Measurements from ENCODE around the gene RPS6KA5.
"Not testable (repeated sequence)": the region's sequence is repeated elsewhere in the genome, so short reads cannot be mapped to it uniquely, and the experiment has no call there.

The RPS6KA5 gene

DNA sequence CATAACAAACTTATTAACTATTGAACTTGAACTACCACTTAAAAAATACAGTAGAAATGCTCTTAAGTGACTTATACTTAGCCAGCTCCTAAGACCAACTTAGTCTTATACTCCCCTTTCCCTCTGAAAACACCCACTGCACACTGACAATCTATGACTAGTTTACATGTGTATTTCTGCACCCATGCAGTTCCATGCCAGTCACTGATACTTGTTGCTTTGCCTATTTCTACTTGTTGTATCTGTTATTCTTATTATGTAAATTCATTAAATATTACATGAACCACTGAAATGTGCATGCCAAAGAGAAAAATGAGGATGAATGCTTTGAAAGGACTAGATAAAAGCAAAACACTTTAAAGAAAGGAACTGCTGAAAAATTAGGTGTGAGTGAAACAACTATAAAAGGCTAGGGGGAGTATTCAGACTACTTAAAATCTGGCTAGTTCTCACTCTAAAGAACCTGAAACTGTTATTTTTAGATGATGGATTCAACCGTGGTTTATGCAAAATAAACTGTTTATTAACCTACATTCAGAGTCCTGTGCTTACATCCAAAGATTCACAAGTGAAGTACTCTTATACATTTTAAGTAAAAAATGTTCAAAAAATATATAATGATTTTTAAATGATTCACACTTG is 74.7 kb downstream of the RPS6KA5 start:
- no peak for DNase-seq (ENCODE audit: low read depth)

DNA sequence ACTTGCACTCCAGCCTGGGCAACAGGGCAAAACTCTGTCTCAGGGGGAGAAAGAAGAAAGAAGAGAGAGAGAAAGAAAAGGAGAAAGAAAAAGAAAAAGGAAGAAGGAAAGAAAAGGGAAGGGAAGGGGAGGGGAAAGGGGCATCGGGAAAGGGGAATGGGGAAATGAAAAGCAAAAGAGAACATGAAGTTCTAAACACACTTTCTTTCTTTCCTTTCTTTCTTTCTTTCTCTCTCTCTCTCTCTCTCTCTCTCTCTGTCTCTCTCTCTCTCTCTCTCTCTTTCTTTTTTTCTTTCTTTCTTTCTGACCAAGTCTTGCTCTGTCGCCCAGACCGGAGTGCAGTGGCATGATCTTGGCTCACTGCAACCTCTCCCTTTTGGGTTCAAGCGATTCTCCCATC is 76.9 kb downstream of the RPS6KA5 start:
- no peak for DNase-seq (ENCODE audit: low read depth)

DNA sequence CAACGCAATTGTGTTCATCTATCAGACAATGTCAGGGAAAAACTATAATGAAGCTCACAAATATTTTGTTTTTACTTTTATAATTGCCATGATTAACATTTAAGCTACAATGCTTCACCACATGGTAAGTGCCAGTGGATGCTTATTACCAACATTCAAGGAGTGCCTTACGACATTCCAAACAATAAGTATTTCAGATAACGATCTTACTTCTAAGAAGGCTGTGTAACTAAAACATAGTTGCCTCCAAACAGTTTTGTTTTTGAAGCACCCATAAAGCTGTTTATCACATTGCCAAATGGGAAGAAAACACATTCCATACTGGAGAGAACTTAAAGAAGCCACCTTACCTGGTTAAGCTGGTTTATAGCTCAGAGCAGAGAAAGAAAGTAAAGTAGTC is 78.8 kb downstream of the RPS6KA5 start:
- no peak for DNase-seq (ENCODE audit: low read depth)

GRCh38 chr14:90980636-90981035 is 79.8 kb downstream of the RPS6KA5 start:
- not testable (repeated sequence) for DNase-seq (ENCODE audit: low read depth)

- no peak for DNase-seq (ENCODE audit: low read depth)
Measured at GRCh38 chr14:90979515-90979914, 80.9 kb downstream of the RPS6KA5 start.

DNA sequence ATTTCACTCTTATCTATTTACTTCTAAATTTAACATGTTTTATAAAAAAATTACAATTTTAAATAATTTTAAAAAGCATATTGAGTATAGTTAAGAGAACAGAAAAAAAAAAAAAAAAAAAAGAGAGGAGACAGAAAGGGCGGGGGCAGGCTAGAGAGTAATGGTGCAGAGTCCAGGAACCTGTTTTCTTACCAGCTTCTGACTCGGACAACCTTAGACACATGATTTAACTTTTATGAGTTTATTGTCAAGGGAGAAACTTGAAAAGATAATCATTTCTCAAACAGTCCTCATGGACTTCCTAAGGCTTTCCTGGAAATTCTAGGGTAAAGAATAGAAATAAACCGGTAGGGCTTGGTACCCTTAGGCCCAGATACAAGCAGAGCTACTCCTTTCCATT is 84.3 kb downstream of the RPS6KA5 start:
- no peak for DNase-seq (ENCODE audit: low read depth)

- no peak for DNase-seq (ENCODE audit: low read depth)
Measured at GRCh38 chr14:90971687-90972086, 88.8 kb downstream of the RPS6KA5 start.

GRCh38 chr14:90970167-90970600 is 90.3 kb downstream of the RPS6KA5 start:
- no peak for DNase-seq (ENCODE audit: low read depth)

GRCh38 chr14:90969531-90970166 is 90.8 kb downstream of the RPS6KA5 start:
- no peak for DNase-seq (ENCODE audit: low read depth)

DNA sequence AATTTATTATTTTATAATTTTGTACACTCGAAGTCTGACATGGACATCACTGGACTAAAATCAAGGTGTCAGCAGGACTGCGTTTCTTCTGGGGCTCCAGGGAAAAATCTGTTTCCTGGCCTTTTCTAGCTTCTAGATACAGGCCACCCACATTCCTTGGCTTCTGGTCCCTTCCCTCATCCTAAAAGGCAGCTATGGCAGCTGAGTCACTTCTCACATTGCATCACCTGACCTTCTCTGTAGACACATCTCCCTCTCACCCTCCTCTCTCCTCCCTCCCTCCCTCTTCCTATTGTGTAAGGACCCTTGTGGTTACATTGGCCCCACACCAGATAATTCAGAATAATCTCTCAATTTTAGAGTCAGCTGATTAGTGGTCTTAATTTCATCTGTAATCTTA is 92.4 kb downstream of the RPS6KA5 start:
- DNase-seq (ENCODE audit: low read depth), result no peak

- no peak for DNase-seq (ENCODE audit: low read depth)
Measured at GRCh38 chr14:90966493-90966892, 93.9 kb downstream of the RPS6KA5 start.

GRCh38 chr14:90965765-90966164 is 94.7 kb downstream of the RPS6KA5 start:
- no peak for DNase-seq (ENCODE audit: low read depth)

DNA sequence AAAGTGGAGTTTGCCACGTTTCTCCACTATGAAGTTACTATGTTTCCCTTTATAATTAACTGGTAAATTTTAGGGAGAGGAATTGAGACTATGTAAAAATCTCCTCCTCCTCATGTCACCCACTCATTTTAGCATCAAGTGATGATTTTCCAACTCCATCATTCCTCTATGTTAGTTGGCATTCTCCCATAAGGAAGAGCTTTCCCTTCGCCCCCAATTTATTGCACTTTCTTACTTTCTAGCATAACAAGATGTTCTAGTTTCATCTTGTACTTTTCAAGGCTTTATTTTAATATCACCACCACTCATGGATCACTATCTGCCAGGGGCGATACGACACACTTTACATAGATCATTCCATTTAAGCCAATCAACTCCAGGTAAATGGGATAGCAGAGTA is 97.1 kb downstream of the RPS6KA5 start:
- DNase-seq (ENCODE audit: low read depth), result no peak

DNA sequence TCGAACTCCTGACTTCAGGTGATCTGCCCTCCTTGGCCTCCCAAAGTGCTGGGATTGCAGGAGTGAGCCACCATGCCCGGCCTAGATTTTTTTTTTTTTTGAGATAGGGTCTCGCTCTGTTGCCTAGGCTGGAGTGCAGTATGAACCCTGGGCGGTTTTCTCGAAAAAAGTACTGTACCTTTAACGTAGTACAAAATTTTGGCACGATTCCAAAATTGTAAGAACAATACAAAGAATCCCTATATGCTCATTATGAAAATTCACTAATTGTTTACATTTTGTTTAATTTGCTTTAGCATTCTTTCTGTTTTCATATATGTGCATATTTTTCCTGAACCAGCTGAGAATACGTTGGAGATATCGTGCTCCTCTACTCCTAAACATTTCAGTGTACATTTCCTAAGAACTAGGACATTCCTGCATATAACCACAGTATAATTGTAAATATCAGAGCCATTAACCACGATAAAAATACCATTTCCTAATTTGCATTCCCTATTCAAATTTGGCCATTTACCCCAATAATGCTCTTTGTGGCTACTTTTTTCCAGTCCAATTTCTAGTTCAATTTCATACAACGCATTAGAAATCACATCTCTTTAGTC is 97.8 kb downstream of the RPS6KA5 start:
- no peak for DNase-seq (ENCODE audit: low read depth)

GRCh38 chr14:90960818-90961217 is 99.6 kb downstream of the RPS6KA5 start:
- DNase-seq (ENCODE audit: low read depth), result no peak

DNA sequence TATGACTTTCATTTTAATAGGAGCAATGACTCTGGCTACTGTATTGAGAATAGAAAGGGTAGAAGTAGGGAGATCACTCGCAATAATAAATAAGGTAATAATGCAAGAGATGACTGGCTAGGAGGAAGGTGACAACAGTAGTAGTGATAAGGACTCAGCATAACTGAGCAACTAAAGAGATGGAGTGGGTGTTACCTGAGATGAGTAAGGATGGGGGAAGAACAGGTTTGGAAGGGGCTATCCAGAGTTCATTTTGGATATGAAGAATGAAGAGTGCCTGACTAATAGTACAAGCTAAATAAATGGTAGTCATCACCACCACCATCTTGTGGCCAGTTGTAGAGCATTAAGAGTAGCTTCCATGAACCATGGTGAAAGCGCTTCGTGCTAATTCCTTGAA is 101.1 kb downstream of the RPS6KA5 start:
- no peak for DNase-seq (ENCODE audit: low read depth)

DNA sequence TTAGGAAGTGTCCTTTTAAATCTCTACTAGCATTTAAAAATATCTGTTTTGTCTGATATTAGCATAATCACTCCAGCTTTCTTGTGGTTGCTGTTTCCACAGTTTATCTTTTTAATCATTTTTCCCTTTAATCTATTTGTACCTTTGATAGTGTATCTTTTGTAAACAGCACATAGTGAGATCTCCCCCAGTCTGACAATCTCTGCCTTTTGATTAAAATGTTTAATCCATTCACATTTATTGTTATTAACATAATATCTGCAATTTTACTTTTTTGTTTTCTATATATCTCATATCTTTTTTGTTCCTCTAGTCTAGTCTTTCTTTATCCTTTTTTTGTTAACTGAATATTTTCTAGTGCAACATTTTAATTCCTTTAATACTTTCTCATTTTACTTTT is 104.2 kb downstream of the RPS6KA5 start:
- no peak for DNase-seq (ENCODE audit: low read depth)

DNA sequence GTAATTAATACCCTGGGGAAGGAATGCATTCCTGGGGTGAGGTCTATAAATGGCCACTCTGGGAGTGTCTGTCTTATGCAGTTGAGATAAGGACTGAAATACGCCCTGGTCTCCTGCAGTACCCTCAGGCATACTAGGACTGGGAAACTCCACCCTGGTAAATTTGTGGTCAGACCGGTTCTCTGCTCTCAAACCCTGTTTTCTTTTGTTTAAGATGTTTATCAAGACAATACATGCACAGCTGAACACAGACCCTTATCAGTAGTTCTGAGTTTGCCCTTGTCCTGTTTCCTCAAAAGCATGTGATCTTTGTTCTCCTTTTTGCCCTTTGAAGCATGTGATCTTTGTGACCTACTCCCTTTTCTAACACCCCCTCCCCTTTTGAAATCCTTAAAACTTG is 106.8 kb downstream of the RPS6KA5 start:
- not testable (repeated sequence) for DNase-seq (ENCODE audit: low read depth)

- no peak for DNase-seq (ENCODE audit: low read depth)
Measured at GRCh38 chr14:90943367-90943766, 117.1 kb downstream of the RPS6KA5 start.

GRCh38 chr14:90942511-90942910 is 117.9 kb downstream of the RPS6KA5 start:
- DNase-seq (ENCODE audit: low read depth), result no peak

- no peak for DNase-seq (ENCODE audit: low read depth)
Measured at GRCh38 chr14:90941706-90942105, 118.7 kb downstream of the RPS6KA5 start.

DNA sequence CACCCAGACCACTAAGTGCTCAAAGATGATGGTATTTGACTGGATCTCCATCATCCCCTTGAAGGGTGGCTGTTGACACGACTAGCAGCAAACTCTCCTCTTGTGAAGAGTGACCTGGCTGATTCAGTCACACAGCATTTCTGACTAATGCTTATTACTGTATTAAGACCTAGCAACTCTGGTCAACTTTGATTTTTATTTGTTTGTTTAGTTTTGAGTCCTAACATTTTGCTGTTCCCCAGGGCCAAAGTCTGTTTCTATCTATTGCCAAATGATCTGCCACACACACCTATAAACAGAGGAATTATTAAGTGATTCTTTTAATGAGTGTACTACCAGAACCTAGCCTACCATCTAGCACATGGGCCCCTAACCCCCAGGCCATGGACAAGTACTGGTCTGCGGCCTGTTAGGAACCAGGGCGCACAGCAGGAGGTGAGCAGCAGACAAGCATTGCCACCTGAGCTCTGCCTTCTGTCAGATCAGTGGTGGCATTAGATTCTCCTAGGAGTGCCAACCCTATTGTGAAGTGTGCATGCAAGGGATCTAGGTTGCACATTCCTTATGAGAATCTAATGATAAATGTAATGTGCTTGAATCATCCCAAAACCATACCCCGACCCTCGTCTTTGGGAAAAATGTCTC is 120.0 kb downstream of the RPS6KA5 start:
- DNase-seq (ENCODE audit: low read depth), result no peak

- not testable (repeated sequence) for DNase-seq (ENCODE audit: low read depth)
Measured at GRCh38 chr14:90939252-90939795, 121.1 kb downstream of the RPS6KA5 start.

All from T-helper 22 cell (primary cell).